ENCODE results near the gene NKAP. TPM values are rescaled to one million over a fixed set of nuclear protein-coding genes. Genes with fewer than 3 reads are reported as not detected.
A peak's percentile ranks its signal among the peaks of the same experiment; 100 is the strongest.

NKAP gene
- total RNA-seq, 2 donors from 2014 or later = 12.2 to 12.5 TPM

DNA sequence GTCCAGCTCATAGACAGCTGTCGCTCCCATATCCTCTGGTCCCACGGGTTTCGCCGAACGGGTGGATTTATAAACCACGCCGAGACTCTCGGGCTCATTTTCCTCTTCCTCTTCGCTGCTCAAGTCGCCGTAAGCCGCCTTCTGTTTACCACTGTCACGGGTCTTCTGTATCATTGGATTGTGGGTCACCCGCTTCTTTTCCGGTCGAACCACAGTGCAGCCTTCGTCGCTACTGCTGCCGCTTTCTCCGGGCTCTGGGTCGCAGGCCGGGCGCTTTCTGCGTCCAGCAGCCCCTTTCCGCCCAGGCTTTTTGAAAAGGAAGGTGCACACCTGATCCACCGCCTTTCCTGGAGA, 72.3 kb downstream of the NKAP start:
- Mint-ChIP-seq H3K27me3 (no peaks in the 10 kb centered on the region), H3K36me3 (ENCODE audit: low read depth) (no peaks in the 10 kb centered on the region), H3K27ac (peak overlapping the region; percentile 99), H3K4me3 (peak overlapping the region; percentile 97), H3K4me1 (peaks cover 11% of the 10 kb centered on the region)
- peak; percentile 56 for ATAC-seq
- H3K9me3 ChIP-seq (ENCODE audit: control insufficient read depth, low read length, poor library complexity, severe bottlenecking) = no peaks in the 10 kb centered on the region
- no peak for DNase-seq

Other genes starting within 250 kb of the NKAP start
- gene SOWAHD, start 185.2 kb downstream of the NKAP start, total RNA-seq = under 1 TPM in 1 of 2 donors, not detected in 1; 0.65 TPM
- gene RPL39, start 152.1 kb downstream of the NKAP start, total RNA-seq = 1,000 to 10,000 TPM; 3,854 to 3,913 TPM
- gene UPF3B, start 90.8 kb downstream of the NKAP start, total RNA-seq = 1 to 10 TPM; 6.9 to 7.7 TPM
- 10 to 100 TPM; 27.7 to 31.1 TPM for gene RNF113A, start 72.0 kb downstream of the NKAP start, total RNA-seq
- 10 to 100 TPM; 51.3 to 61.0 TPM for gene NDUFA1, start 71.9 kb downstream of the NKAP start, total RNA-seq
- not detected for gene AKAP14, start 47.9 kb downstream of the NKAP start, total RNA-seq
- not detected for gene RHOXF2B, start 133.9 kb upstream of the NKAP start, total RNA-seq
- gene RHOXF1, start 172.2 kb upstream of the NKAP start, total RNA-seq = 1 to 10 TPM in 1 of 2 donors, under 1 TPM in 1; 0.90 to 1.1 TPM
- gene RHOXF2, start 214.9 kb upstream of the NKAP start, total RNA-seq = under 1 TPM in 1 of 2 donors, not detected in 1; 0.10 TPM

All from T-helper 17 cell (primary cell).